OCI-LY1 (cell line): ENCODE data around the gene HECTD1.

Experiments
- CTCF ChIP-seq: fragments of 200-600 bp; sonication (generic), shearing (Covaris generic); IDR thresholded peaks from 2 replicates; pipeline ENCODE4 v1.5.1; 2017; ENCODE audit warnings: mild to moderate bottlenecking, antibody characterized with exemption, low read length, moderate library complexity, mixed read lengths
- EZH2 ChIP-seq: fragments of 200-600 bp; sonication (generic), shearing (Covaris generic); IDR thresholded peaks from 2 replicates; pipeline ENCODE4 v1.8.0; 2017; ENCODE audit warnings: borderline replicate concordance, mixed run types, mild to moderate bottlenecking, antibody characterized with exemption, low read length, moderate library complexity, mixed read lengths

DNA sequence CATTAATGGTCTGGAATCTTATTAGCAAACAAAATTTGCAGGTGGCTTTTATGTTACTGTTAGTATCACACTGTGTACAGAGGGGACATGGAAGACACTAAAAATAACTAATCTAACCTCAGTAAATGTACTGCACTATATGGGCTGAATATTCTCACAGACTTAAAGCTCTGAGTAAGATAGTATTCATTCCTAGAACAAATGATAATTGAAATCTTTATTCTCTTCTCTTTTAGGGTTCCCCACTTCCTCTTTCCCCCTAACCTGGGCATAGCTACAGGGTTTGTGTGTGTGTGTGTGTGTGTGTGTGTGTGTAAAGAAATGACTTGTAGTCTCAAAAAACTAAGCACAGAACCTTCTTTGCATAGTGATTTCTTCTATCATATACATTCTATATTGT is 21.4 kb upstream of the HECTD1 start:
- TF ChIP-seq CTCF (no peak), EZH2 (no peak)
